GM23248 (cell line): Measurements from ENCODE around the gene NHERF1. TPM values are rescaled to one million over a fixed set of nuclear protein-coding genes. Genes with fewer than 3 reads are reported as not detected.

ENCODE experiments used
- DNase-seq: peaks from one replicate; pipeline ENCODE4 v3.0.0-alpha.2; 2015
- H2AFZ ChIP-seq: fragments of 200-600 bp; sonication (generic); 2 replicates; pipeline ENCODE4 v1.6.1; 2016; ENCODE audit warnings: antibody characterized with exemption
- H3F3A ChIP-seq: fragments of 200-600 bp; sonication (generic); 2 replicates; pipeline ENCODE4 v1.6.1; 2016; ENCODE audit warnings: mild to moderate bottlenecking, antibody characterized with exemption, mixed run types; ENCODE audit not compliant: insufficient read depth
- H3K27ac ChIP-seq: fragments of 200-600 bp; sonication (generic); 2 replicates; pipeline ENCODE4 v1.5.1; 2016; ENCODE audit warnings: mild to moderate bottlenecking
- H3K27me3 ChIP-seq: fragments of 200-600 bp; sonication (generic); replicated peaks from 2 replicates; pipeline ENCODE4 v1.6.1; 2016; ENCODE audit warnings: mild to moderate bottlenecking; ENCODE audit not compliant: insufficient read depth
- H3K36me3 ChIP-seq: fragments of 200-600 bp; sonication (generic); 2 replicates; pipeline ENCODE4 v1.6.1; 2016; ENCODE audit warnings: low read depth, mild to moderate bottlenecking
- H3K4me1 ChIP-seq: fragments of 200-600 bp; sonication (generic); 2 replicates; pipeline ENCODE4 v1.6.1; 2016; ENCODE audit warnings: mild to moderate bottlenecking; ENCODE audit not compliant: insufficient read depth
- H3K4me2 ChIP-seq: fragments of 200-600 bp; sonication (generic); one replicate; pipeline ENCODE4 v1.6.1; 2016; ENCODE audit warnings: mild to moderate bottlenecking; ENCODE audit not compliant: unreplicated experiment
- H3K4me3 ChIP-seq: fragments of 200-600 bp; sonication (generic); 2 replicates; pipeline ENCODE4 v1.5.1; 2016; ENCODE audit warnings: mild to moderate bottlenecking
- H3K79me2 ChIP-seq: fragments of 200-600 bp; sonication (generic); 2 replicates; pipeline ENCODE4 v1.6.1; 2016; ENCODE audit warnings: mild to moderate bottlenecking; ENCODE audit not compliant: insufficient read depth
- H3K9ac ChIP-seq: fragments of 200-600 bp; sonication (generic); 2 replicates; pipeline ENCODE4 v1.6.1; 2016; ENCODE audit warnings: mild to moderate bottlenecking
- H3K9me2 ChIP-seq: fragments of 200-600 bp; sonication (generic); 2 replicates; pipeline ENCODE4 v1.6.1; 2016; ENCODE audit warnings: mixed run types, mild to moderate bottlenecking, moderate library complexity; ENCODE audit not compliant: insufficient read depth
- H3K9me3 ChIP-seq: fragments of 200-600 bp; sonication (generic); one replicate; pipeline ENCODE4 v1.6.1; 2017; ENCODE audit warnings: low read depth
- H4K20me1 ChIP-seq: fragments of 200-600 bp; sonication (generic); 2 replicates; pipeline ENCODE4 v1.6.0; 2016; ENCODE audit not compliant: insufficient read depth
- EZH2 ChIP-seq: fragments of 200-600 bp; sonication (generic); IDR thresholded peaks from 2 replicates; pipeline ENCODE4 v1.6.1; 2018; ENCODE audit warnings: antibody characterized with exemption, mild to moderate bottlenecking; ENCODE audit not compliant: insufficient read depth, poor library complexity, severe bottlenecking
- EZH2phosphoT487 ChIP-seq: fragments of 200-600 bp; sonication (generic); IDR thresholded peaks from 2 replicates; pipeline ENCODE4 v1.6.1; 2018; ENCODE audit warnings: antibody characterized with exemption, moderate library complexity, mild to moderate bottlenecking, low read depth; ENCODE audit not compliant: insufficient read depth
- WGBS, 2 experiments: methylation state at CpG; one replicate each; pipeline ENCODE4 v1.1.6; 2015 to 2017; ENCODE audit warnings: low lambda C conversion rate in 2 of 2, low coverage in 1 of 2; ENCODE audit errors: missing lambda C conversion rate in 2 of 2; 5-methylcytosine and 5-hydroxymethylcytosine counted together
- in situ Hi-C: fragments of 300-500 bp; cut with MboI; formaldehyde crosslinking; loops from 2 replicates; pipeline ENCODE4 v1.15.0; 2020
- polyA plus RNA-seq: library from polyadenylated mRNA; unstranded; fragments of >200 nt; fragmentation: Nextera tagmentation; extraction: Ambion mirVana; gene quantifications from 2 replicates; pipeline ENCODE4 v1.2.1, GENCODE V29; 2016
- total RNA-seq: library from RNA; depleted of rRNA; stranded (reverse); fragments of >200 nt; shearing (Covaris generic); gene quantifications from 2 replicates; pipeline ENCODE4 v1.2.3, GENCODE V29; 2014

The NHERF1 gene
- total and polyA plus RNA-seq, 2 experiments from 2014 or later = 8.0 to 9.1 TPM

DNA sequence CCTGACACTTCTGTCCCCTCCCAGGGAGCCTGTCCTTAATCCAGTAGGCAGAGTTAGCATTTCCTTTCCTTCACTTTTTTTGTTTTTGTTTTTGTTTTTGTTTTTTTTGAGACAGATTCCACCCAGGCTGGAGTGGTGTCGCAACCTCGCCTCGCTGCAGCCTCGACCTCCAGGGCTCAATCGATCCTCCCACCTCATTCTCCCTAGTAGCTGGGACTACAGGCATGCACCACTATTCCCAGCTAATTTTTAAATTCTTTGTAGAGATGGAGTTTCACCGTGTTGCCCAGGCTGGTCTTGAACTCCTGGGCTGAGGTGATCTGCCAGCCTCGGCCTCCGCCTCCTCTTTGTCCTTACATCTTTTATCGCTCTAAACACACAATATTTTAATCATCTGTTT is 4.0 kb downstream of the NHERF1 start:
- WGBS, 2 experiments = 82 to 83% methylated on average over 9 of the region's 9 CpGs
- H3F3A ChIP-seq = no peaks in the 10 kb centered on the region
- H3K4me2 ChIP-seq = no peak overlapping the region
- no peaks in the 10 kb centered on the region for H3K36me3 ChIP-seq
- H3K9me2 ChIP-seq = no peaks in the 10 kb centered on the region
- no peaks in the 10 kb centered on the region for H3K79me2 ChIP-seq
- no peaks in the 10 kb centered on the region for H3K4me1 ChIP-seq
- no peak overlapping the region for H2AFZ ChIP-seq
- H3K9me3 ChIP-seq = no peaks in the 10 kb centered on the region
- TF ChIP-seq EZH2 = no peak
- TF ChIP-seq EZH2phosphoT487 = no peak
- no peak overlapping the region for H3K4me3 ChIP-seq
- no peaks in the 10 kb centered on the region for H3K27me3 ChIP-seq
- in situ Hi-C loops = no loop called here
- no peak overlapping the region for H3K9ac ChIP-seq
- no peak for DNase-seq
- no peak overlapping the region for H3K27ac ChIP-seq
- H4K20me1 ChIP-seq = no peaks in the 10 kb centered on the region

- Histone ChIP-seq H3K9ac (no peak overlapping the region), H3K36me3 (no peaks in the 10 kb centered on the region), H3K9me3 (no peaks in the 10 kb centered on the region), H2AFZ (no peak overlapping the region), H3K4me2 (no peak overlapping the region), H3K27ac (no peak overlapping the region), H3K4me3 (no peak overlapping the region), H3K27me3 (no peaks in the 10 kb centered on the region), H3K79me2 (no peaks in the 10 kb centered on the region), H3F3A (no peaks in the 10 kb centered on the region), H4K20me1 (no peaks in the 10 kb centered on the region), H3K9me2 (no peaks in the 10 kb centered on the region), H3K4me1 (no peaks in the 10 kb centered on the region)
- DNase-seq = no peak
- in situ Hi-C loops = no loop called here
- no peak for TF ChIP-seq EZH2
- no peak for TF ChIP-seq EZH2phosphoT487
- 93 to 98% methylated on average over 7 of the region's 7 CpGs for WGBS, 2 experiments
These were observed 4.5 kb downstream of the NHERF1 start for GRCh38 chr17:74752822-74753401.

GRCh38 chr17:74754832-74755231 is 6.4 kb downstream of the NHERF1 start:
- Histone ChIP-seq H3K9me3 (no peaks in the 10 kb centered on the region), H3K4me2 (no peak overlapping the region), H3K4me1 (no peaks in the 10 kb centered on the region), H3F3A (no peaks in the 10 kb centered on the region), H3K27ac (no peak overlapping the region), H3K9me2 (no peaks in the 10 kb centered on the region), H3K36me3 (no peaks in the 10 kb centered on the region), H2AFZ (no peak overlapping the region), H3K27me3 (no peaks in the 10 kb centered on the region), H4K20me1 (no peaks in the 10 kb centered on the region), H3K4me3 (no peak overlapping the region), H3K79me2 (no peaks in the 10 kb centered on the region), H3K9ac (no peak overlapping the region)
- 100% methylated on average over 3 of the region's 3 CpGs for WGBS, 2 experiments
- TF ChIP-seq EZH2phosphoT487 (no peak), EZH2 (no peak)
- no peak for DNase-seq
- in situ Hi-C loops = no loop called here

- H3K4me2 ChIP-seq = no peak overlapping the region
- H4K20me1 ChIP-seq = no peaks in the 10 kb centered on the region
- H3K4me1 ChIP-seq = no peaks in the 10 kb centered on the region
- no peaks in the 10 kb centered on the region for H3F3A ChIP-seq
- no peak overlapping the region for H3K27ac ChIP-seq
- no peak for DNase-seq
- H3K27me3 ChIP-seq = no peaks in the 10 kb centered on the region
- no peak overlapping the region for H3K4me3 ChIP-seq
- no peaks in the 10 kb centered on the region for H3K9me2 ChIP-seq
- H2AFZ ChIP-seq = no peak overlapping the region
- no peaks in the 10 kb centered on the region for H3K36me3 ChIP-seq
- 88% methylated on average over 8 of the region's 8 CpGs for WGBS, 2 experiments
- no peaks in the 10 kb centered on the region for H3K9me3 ChIP-seq
- in situ Hi-C loops = no loop called here
- no peak overlapping the region for H3K9ac ChIP-seq
- TF ChIP-seq EZH2phosphoT487 = no peak
- no peak for TF ChIP-seq EZH2
- H3K79me2 ChIP-seq = no peaks in the 10 kb centered on the region
These were observed 7.1 kb downstream of the NHERF1 start for GRCh38 chr17:74755533-74755932.

DNA sequence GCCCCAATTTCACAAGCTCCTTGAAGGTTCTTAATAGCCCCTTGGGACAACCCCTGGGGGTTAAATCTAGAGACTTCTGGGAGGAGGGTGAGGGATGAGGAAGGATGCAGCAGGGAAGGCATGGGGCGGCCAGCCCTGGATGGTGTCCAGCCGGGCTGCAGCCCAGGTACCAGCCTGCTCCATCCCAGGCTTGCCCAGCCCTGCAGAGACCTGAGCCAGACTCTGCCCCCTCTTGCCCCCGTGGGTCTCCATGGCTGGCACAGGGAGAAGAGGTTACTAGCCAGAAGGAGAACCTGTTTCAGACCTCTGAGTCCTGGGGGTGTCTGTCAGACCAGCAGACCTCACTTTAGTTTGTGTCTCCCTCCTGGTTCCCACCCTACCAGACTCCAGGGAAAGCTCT is 8.5 kb downstream of the NHERF1 start:
- no peak for DNase-seq
- 74 to 92% methylated on average over 2 to 3 of the region's 3 CpGs for WGBS, 2 experiments
- no peak overlapping the region for H3K4me2 ChIP-seq
- H4K20me1 ChIP-seq = no peaks in the 10 kb centered on the region
- H3K36me3 ChIP-seq = no peaks in the 10 kb centered on the region
- no peaks in the 10 kb centered on the region for H3K27me3 ChIP-seq
- H3K9me2 ChIP-seq = no peaks in the 10 kb centered on the region
- in situ Hi-C loops = no loop called here
- no peak overlapping the region for H3K9ac ChIP-seq
- no peak overlapping the region for H3K27ac ChIP-seq
- H3K4me1 ChIP-seq = no peaks in the 10 kb centered on the region
- no peaks in the 10 kb centered on the region for H3F3A ChIP-seq
- no peak overlapping the region for H2AFZ ChIP-seq
- H3K79me2 ChIP-seq = no peaks in the 10 kb centered on the region
- H3K9me3 ChIP-seq = no peaks in the 10 kb centered on the region
- no peak for TF ChIP-seq EZH2phosphoT487
- TF ChIP-seq EZH2 = no peak
- no peak overlapping the region for H3K4me3 ChIP-seq
